Measurements from ENCODE around the gene MTNR1B. TPM values are rescaled to one million over a fixed set of nuclear protein-coding genes. Genes with fewer than 3 reads are reported as not detected.

MTNR1B gene
- total RNA-seq, 1 experiment from 2014 or later = not detected

GRCh38 chr11:92977401-92977800 lies 8.0 kb downstream of the MTNR1B start:
- TF ChIP-seq EZH2 (IDR thresholded peaks at IDR 0.05; ENCODE audit: low read depth) = no peak
- TF ChIP-seq, protein P1, sequence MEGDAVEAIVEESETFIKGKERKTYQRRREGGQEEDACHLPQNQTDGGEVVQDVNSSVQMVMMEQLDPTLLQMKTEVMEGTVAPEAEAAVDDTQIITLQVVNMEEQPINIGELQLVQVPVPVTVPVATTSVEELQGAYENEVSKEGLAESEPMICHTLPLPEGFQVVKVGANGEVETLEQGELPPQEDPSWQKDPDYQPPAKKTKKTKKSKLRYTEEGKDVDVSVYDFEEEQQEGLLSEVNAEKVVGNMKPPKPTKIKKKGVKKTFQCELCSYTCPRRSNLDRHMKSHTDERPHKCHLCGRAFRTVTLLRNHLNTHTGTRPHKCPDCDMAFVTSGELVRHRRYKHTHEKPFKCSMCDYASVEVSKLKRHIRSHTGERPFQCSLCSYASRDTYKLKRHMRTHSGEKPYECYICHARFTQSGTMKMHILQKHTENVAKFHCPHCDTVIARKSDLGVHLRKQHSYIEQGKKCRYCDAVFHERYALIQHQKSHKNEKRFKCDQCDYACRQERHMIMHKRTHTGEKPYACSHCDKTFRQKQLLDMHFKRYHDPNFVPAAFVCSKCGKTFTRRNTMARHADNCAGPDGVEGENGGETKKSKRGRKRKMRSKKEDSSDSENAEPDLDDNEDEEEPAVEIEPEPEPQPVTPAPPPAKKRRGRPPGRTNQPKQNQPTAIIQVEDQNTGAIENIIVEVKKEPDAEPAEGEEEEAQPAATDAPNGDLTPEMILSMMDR (conservative IDR thresholded peaks at IDR 0.05) = no peak
- H3K4me3 ChIP-seq = no peak overlapping the region
- no peaks in the 10 kb centered on the region for H3K9me2 ChIP-seq (ENCODE audit: insufficient read depth)
- H3K27ac ChIP-seq = no peak overlapping the region
- ChIA-PET CTCF (no interaction called here), POLR2A (ENCODE audit: unreplicated experiment) (no interaction called here)
- no peak overlapping the region for H2AFZ ChIP-seq
- intact Hi-C loops (cut with micrococcal nuclease; ENCODE audit: unreplicated experiment) = no loop called here
- H3K4me1 ChIP-seq (replicated peaks; ENCODE audit: insufficient read depth) = no peaks in the 10 kb centered on the region
- H3K4me2 ChIP-seq = no peak overlapping the region
- H3K9me3 ChIP-seq (ENCODE audit: insufficient read depth, low read depth) = no peaks in the 10 kb centered on the region
- no peak for DNase-seq
- no peaks in the 10 kb centered on the region for H3K27me3 ChIP-seq (ENCODE audit: insufficient read depth, low read depth)
- H3K79me2 ChIP-seq (ENCODE audit: low read depth) = no peaks in the 10 kb centered on the region
- H3F3A ChIP-seq (ENCODE audit: insufficient read depth, low read depth) = no peaks in the 10 kb centered on the region
- H3K36me3 ChIP-seq (ENCODE audit: low read depth) = no peaks in the 10 kb centered on the region
- H4K20me1 ChIP-seq (ENCODE audit: insufficient read depth) = no peaks in the 10 kb centered on the region
- no TSS peak for BruUV-seq (replicated peaks)

DNA sequence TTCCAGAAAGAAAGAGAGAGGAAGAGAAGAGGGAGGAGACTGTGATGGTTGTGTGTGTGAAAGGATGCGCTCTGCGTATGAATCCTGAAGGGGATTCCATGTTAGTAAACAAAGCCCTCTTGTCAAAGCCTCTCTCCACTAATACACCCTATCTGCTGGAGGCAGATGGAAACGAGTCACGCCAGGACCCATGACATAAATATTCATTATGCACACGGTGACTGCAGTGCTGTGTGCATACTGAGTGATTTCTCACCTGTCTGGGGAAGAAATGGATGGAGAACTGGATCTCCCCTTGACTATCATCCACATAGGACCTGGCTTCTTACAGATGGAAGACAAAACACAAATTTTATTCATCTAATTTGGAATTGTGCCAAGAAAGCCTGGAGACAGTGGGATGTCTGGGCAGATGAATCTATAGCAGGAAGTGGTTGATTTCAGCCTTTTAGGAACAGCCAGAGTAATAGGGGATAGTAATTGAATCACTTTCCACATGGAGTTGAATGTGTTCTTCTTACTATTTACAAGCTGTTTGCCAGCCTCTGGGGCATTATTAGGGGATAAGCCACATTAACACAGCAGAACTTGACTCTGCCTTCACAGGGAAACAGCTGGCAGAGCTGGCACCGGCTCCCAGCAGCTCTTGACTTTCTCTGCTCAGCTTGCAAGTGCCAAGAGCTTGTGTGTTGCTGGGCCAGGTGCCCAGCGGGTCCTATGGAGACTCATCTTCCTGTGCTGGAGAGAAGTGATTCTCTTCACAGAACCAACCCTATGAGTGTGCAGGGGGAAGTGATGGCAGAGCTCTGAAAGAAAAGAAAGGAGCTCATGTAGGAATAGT lies 9.0 kb downstream of the MTNR1B start:
- Histone ChIP-seq H3K36me3 (ENCODE audit: low read depth) (no peaks in the 10 kb centered on the region), H3K4me2 (no peak overlapping the region), H3K79me2 (ENCODE audit: low read depth) (no peaks in the 10 kb centered on the region), H3K27ac (no peak overlapping the region), H3K27me3 (ENCODE audit: insufficient read depth, low read depth) (no peaks in the 10 kb centered on the region), H4K20me1 (ENCODE audit: insufficient read depth) (no peaks in the 10 kb centered on the region), H3F3A (ENCODE audit: insufficient read depth, low read depth) (no peaks in the 10 kb centered on the region), H2AFZ (no peak overlapping the region), H3K9me2 (ENCODE audit: insufficient read depth) (no peaks in the 10 kb centered on the region), H3K9me3 (ENCODE audit: insufficient read depth, low read depth) (no peaks in the 10 kb centered on the region), H3K4me3 (no peak overlapping the region), H3K4me1 (replicated peaks; ENCODE audit: insufficient read depth) (no peaks in the 10 kb centered on the region)
- no peak for TF ChIP-seq EZH2 (IDR thresholded peaks at IDR 0.05; ENCODE audit: low read depth)
- TF ChIP-seq, protein P1 (conservative IDR thresholded peaks at IDR 0.05) = no peak
- ChIA-PET POLR2A (ENCODE audit: unreplicated experiment) (interaction anchor here (0.6 kb wide), 1 partner anchor 76 kb away, joined by 9 read pairs; no protein-coding TSS in a partner anchor), CTCF (no interaction called here)
- DNase-seq = no peak
- BruUV-seq (replicated peaks) = no TSS peak
- intact Hi-C loops (cut with micrococcal nuclease; ENCODE audit: unreplicated experiment) = no loop called here

DNA sequence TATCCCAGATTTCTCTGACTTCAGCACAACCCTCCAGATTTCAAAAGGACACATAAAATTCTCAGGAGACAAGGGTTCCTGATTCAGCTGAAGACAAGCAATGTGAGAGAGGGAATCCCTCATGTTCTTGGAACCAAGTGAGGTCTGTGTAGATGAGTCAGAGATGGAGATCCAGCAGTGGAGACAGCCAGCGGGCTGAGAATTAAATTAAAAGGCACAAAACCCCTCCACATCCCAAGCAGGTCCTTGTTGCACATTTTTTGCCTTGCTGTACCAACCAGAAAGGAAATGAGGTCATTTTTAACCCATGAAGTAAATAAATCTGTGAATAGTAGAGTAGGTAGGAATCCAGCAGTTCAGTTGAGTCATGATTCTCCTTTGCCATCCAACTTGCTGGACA lies 9.7 kb downstream of the MTNR1B start:
- Histone ChIP-seq H3K4me1 (replicated peaks; ENCODE audit: insufficient read depth) (no peaks in the 10 kb centered on the region), H3K4me2 (no peak overlapping the region), H3K27me3 (ENCODE audit: insufficient read depth, low read depth) (no peaks in the 10 kb centered on the region), H3K9me3 (ENCODE audit: insufficient read depth, low read depth) (no peaks in the 10 kb centered on the region), H2AFZ (no peak overlapping the region), H3K36me3 (ENCODE audit: low read depth) (no peaks in the 10 kb centered on the region), H3K4me3 (no peak overlapping the region), H4K20me1 (ENCODE audit: insufficient read depth) (no peaks in the 10 kb centered on the region), H3F3A (ENCODE audit: insufficient read depth, low read depth) (no peaks in the 10 kb centered on the region), H3K79me2 (ENCODE audit: low read depth) (no peaks in the 10 kb centered on the region), H3K27ac (no peak overlapping the region), H3K9me2 (ENCODE audit: insufficient read depth) (no peaks in the 10 kb centered on the region)
- no TSS peak for BruUV-seq (replicated peaks)
- intact Hi-C loops (cut with micrococcal nuclease; ENCODE audit: unreplicated experiment) = no loop called here
- DNase-seq = no peak
- POLR2A ChIA-PET (ENCODE audit: unreplicated experiment) = no interaction called here
- TF ChIP-seq EZH2 (IDR thresholded peaks at IDR 0.05; ENCODE audit: low read depth) = no peak
- CTCF ChIA-PET = no interaction called here

All from PC-9 (cell line).